ENCODE measurements around the gene ANKRD44. TPM values are rescaled to one million over a fixed set of nuclear protein-coding genes. Genes with fewer than 3 reads are reported as not detected.

Gene ANKRD44
- polyA plus RNA-seq, 2 of the 4 experiments (the other 2 are of a cell fraction), result 0.97 to 5.9 TPM

DNA sequence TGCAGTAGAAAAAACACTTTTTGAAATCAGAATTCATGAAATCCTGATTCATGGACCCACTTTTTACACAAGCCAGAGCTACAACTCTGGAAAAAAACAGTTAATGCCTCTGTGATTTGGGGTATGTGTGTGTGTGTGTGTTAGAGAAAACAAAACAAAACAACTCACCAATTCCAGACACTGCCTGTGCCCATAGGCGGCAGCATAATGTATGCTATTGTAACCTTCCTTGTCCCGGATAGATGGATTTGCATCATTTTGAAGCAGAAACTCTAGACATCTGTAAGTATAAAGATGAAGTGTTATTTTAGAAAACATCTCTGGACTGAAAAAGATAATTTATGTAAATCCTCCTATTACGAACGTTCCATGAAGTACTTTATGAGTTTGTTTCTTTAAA, 232.0 kb downstream of the ANKRD44 start:
- H3K27ac ChIP-seq, result no peak overlapping the region
- CTCF ChIA-PET, result no interaction called here
- H3K4me2 ChIP-seq, result no peak overlapping the region
- TF ChIP-seq RARB (CRISPR knock-in tag; IDR thresholded peaks at IDR 0.05), result no peak
- TF ChIP-seq CHD2 (IDR thresholded peaks at IDR 0.05; ENCODE audit: low read length, partially characterized antibody), result no peak
- TF ChIP-seq FOXS1 (CRISPR knock-in tag; IDR thresholded peaks at IDR 0.05), result no peak
- no peak for TF ChIP-seq ZC3H11A (IDR thresholded peaks at IDR 0.05)
- no peak for TF ChIP-seq SREBF2 (IDR thresholded peaks at IDR 0.05)
- no peak for TF ChIP-seq PHF8 (IDR thresholded peaks at IDR 0.05; ENCODE audit: borderline replicate concordance, low read depth)
- no peak for TF ChIP-seq EHMT2 (IDR thresholded peaks at IDR 0.05; ENCODE audit: low read depth)
- no peak for TF ChIP-seq FOSL2 (IDR thresholded peaks at IDR 0.05)
- no peak for TF ChIP-seq FOSL2 (CRISPR knock-in tag; IDR thresholded peaks at IDR 0.05)
- TF ChIP-seq ZNF302 (CRISPR knock-in tag; IDR thresholded peaks at IDR 0.05), result no peak
- TF ChIP-seq, protein P1, sequence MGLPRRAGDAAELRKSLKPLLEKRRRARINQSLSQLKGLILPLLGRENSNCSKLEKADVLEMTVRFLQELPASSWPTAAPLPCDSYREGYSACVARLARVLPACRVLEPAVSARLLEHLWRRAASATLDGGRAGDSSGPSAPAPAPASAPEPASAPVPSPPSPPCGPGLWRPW (IDR thresholded peaks at IDR 0.05), result no peak
- TF ChIP-seq HOXB13 (CRISPR knock-in tag; IDR thresholded peaks at IDR 0.05; ENCODE audit: low read depth), result no peak
- no peak for TF ChIP-seq ESRRA (IDR thresholded peaks at IDR 0.05; ENCODE audit: borderline replicate concordance, low read length)
- no peak for TF ChIP-seq MAZ (IDR thresholded peaks at IDR 0.05; ENCODE audit: borderline replicate concordance, low read depth, low read length)
- TF ChIP-seq RNF2 (IDR thresholded peaks at IDR 0.05; ENCODE audit: borderline replicate concordance, low read depth), result no peak
- TF ChIP-seq, protein P2, sequence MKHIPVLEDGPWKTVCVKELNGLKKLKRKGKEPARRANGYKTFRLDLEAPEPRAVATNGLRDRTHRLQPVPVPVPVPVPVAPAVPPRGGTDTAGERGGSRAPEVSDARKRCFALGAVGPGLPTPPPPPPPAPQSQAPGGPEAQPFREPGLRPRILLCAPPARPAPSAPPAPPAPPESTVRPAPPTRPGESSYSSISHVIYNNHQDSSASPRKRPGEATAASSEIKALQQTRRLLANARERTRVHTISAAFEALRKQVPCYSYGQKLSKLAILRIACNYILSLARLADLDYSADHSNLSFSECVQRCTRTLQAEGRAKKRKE (CRISPR knock-in tag; IDR thresholded peaks at IDR 0.05; ENCODE audit: low read depth), result no peak
- TF ChIP-seq HEYL (CRISPR knock-in tag; IDR thresholded peaks at IDR 0.05), result no peak
- TF ChIP-seq RFX5 (IDR thresholded peaks at IDR 0.05), result no peak
- no peak for TF ChIP-seq ZSCAN20 (CRISPR knock-in tag; IDR thresholded peaks at IDR 0.05)
- no peak for TF ChIP-seq NPAS2 (CRISPR knock-in tag; IDR thresholded peaks at IDR 0.05; ENCODE audit: borderline replicate concordance)
- TF ChIP-seq, protein P3, sequence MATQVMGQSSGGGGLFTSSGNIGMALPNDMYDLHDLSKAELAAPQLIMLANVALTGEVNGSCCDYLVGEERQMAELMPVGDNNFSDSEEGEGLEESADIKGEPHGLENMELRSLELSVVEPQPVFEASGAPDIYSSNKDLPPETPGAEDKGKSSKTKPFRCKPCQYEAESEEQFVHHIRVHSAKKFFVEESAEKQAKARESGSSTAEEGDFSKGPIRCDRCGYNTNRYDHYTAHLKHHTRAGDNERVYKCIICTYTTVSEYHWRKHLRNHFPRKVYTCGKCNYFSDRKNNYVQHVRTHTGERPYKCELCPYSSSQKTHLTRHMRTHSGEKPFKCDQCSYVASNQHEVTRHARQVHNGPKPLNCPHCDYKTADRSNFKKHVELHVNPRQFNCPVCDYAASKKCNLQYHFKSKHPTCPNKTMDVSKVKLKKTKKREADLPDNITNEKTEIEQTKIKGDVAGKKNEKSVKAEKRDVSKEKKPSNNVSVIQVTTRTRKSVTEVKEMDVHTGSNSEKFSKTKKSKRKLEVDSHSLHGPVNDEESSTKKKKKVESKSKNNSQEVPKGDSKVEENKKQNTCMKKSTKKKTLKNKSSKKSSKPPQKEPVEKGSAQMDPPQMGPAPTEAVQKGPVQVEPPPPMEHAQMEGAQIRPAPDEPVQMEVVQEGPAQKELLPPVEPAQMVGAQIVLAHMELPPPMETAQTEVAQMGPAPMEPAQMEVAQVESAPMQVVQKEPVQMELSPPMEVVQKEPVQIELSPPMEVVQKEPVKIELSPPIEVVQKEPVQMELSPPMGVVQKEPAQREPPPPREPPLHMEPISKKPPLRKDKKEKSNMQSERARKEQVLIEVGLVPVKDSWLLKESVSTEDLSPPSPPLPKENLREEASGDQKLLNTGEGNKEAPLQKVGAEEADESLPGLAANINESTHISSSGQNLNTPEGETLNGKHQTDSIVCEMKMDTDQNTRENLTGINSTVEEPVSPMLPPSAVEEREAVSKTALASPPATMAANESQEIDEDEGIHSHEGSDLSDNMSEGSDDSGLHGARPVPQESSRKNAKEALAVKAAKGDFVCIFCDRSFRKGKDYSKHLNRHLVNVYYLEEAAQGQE (IDR thresholded peaks at IDR 0.05), result no peak
- WGBS (ENCODE audit: missing lambda C conversion rate), result 85% methylated on average over 4 of the region's 4 CpGs
- POLR2A ChIA-PET, result no interaction called here
- no peak overlapping the region for H3K4me3 ChIP-seq
- H3K4me1 ChIP-seq, result no peaks in the 10 kb centered on the region
- H3K9me3 ChIP-seq, result no peaks in the 10 kb centered on the region
- DNase-seq (ENCODE audit: low read depth in 1 of 2, low spot score in 1 of 2), result no peak
- no peak for FAIRE-seq
- no peak for ATAC-seq

DNA sequence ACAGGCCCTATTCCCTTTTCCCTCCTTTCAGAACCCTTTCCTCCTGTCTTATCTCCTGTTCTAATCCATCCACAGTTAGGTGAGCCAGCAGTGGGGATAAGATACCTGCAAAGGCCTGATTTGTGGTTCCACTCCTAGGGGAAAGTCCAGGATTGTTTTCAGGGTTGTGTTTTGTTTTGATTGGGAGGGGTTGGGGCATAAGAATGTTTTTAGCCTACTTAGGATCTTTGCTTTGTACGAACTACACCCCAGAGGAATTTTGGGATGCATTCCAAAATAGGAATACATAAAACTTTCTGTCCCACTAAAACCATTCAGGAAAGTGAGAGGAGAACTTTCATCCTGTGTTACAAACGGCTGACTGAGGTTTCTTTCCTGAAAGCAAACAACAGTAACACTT, 233.2 kb downstream of the ANKRD44 start:
- TF ChIP-seq POLR2AphosphoS2 (conservative IDR thresholded peaks at IDR 0.05; ENCODE audit: low read length), result no peak
- TF ChIP-seq MAFK (IDR thresholded peaks at IDR 0.05; ENCODE audit: partially characterized antibody), result no peak
- no peak for TF ChIP-seq JUN (IDR thresholded peaks at IDR 0.05)
- TF ChIP-seq HOXB5 (CRISPR knock-in tag; IDR thresholded peaks at IDR 0.05), result no peak
- FAIRE-seq, result no peak
- no peak overlapping the region for H3K4me2 ChIP-seq
- H3K9me3 ChIP-seq, result no peaks in the 10 kb centered on the region
- ChIA-PET CTCF (no interaction called here), POLR2A (no interaction called here)
- no peak overlapping the region for H3K4me3 ChIP-seq
- WGBS (ENCODE audit: missing lambda C conversion rate), result 53% methylated on average over 2 of the region's 2 CpGs
- no peak for ATAC-seq
- H3K4me1 ChIP-seq, result no peaks in the 10 kb centered on the region
- no peak for DNase-seq (ENCODE audit: low read depth in 1 of 2, low spot score in 1 of 2)
- H3K27ac ChIP-seq, result no peak overlapping the region

Data from A549 (cell line).